Esophagus squamous epithelium (tissue), 5 donors: ENCODE results near the gene DACH2. TPM values are rescaled to one million over a fixed set of nuclear protein-coding genes. Genes with fewer than 3 reads are reported as not detected.

Experiments used
- DNase-seq: peaks from one replicate; lab custom pipeline; 2025; lab: John Stamatoyannopoulos, UW
- H3K27ac ChIP-seq, 4 donors: fragments of 200-600 bp; sonication (generic); one replicate each; pipeline ENCODE4 v1.5.1; 2016 to 2019; ENCODE audit warnings: mild to moderate bottlenecking in 1 of 4
- H3K27me3 ChIP-seq, 4 donors: fragments of 200-600 bp; sonication (generic); 1 replicate in 3 of 4; 2 replicates in 1 of 4; pipeline versions ENCODE4 v1.5.1 to v1.6.0; 2017 to 2021; ENCODE audit warnings: antibody characterized with exemption in 1 of 4
- H3K36me3 ChIP-seq, 3 donors: fragments of 200-600 bp; sonication (generic); one replicate each; pipeline ENCODE4 v1.5.1; 2016 to 2019
- H3K4me1 ChIP-seq, 3 donors: fragments of 200-600 bp; sonication (generic); one replicate each; pipeline ENCODE4 v1.5.1; 2017 to 2019
- H3K4me3 ChIP-seq, 4 donors: fragments of 200-600 bp; sonication (generic); 1 replicate in 3 of 4; 2 replicates in 1 of 4; pipeline ENCODE4 v1.5.1; 2016 to 2019; ENCODE audit warnings: mild to moderate bottlenecking in 2 of 4, moderate library complexity in 1 of 4
- H3K9me3 ChIP-seq, 3 donors: fragments of 200-600 bp; sonication (generic); one replicate each; pipeline ENCODE4 v1.5.1; 2016 to 2019
- POLR2A ChIP-seq, 4 donors: fragments of 450-650 bp; IDR thresholded peaks; one replicate each; pipeline ENCODE4 v1.6.1; 2017; ENCODE audit warnings: antibody characterized with exemption in 4 of 4, mild to moderate bottlenecking in 4 of 4, moderate library complexity in 3 of 4
- WGBS, 2 donors: methylation state at CpG; one replicate each; pipeline ENCODE4 v1.1.5; 2018; 5-methylcytosine and 5-hydroxymethylcytosine counted together
- intact Hi-C: fragments of 100-400 bp; cut with DNase I; formaldehyde crosslinking; loops from one replicate; pipeline ENCODE4 v1.15.0; 2022
- total RNA-seq, 4 donors: library from RNA; depleted of rRNA; stranded (reverse); fragments of >200 nt; gene quantifications; one replicate each; pipeline ENCODE4 v1.1.0, GENCODE V29; 2016
- TF ChIP-seq, protein P1 (sequence below), 6 experiments: fragments of 450-650 bp in 4 of 6; fragments of 200-600 bp in 2 of 6; sonication (generic) in 2 of 6; IDR thresholded peaks; one replicate each; pipeline ENCODE4 v1.5.1; 2016 to 2019; ENCODE audit warnings: antibody characterized with exemption in 6 of 6, mild to moderate bottlenecking in 4 of 6, moderate library complexity in 4 of 6
- donor health status: DM: yes; HTN: yes; CAD: no.

The DACH2 gene
- total RNA-seq, 4 donors from 2014 or later, result 1.3 TPM; not detected in 3

DNA sequence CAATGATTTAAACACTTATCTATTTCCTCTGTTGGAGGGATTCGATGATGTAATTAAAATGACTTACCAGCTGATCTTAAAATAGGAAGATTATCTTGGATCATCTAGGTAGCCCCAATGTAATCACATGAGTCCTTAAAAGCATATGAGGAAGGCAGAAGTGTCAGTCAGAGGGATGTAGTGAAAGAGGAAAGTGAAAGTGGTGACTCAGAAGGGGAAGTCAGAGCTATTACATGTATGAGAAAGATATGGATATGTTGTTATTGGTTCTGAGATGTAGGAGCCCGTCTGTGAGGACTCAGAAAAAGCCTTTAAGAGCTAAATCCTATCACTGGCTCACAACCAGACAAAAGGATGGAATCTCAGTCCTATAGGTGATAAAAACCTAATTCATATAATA, 456.4 kb downstream of the DACH2 start:
- intact Hi-C loops, result no loop called here
- Histone ChIP-seq H3K36me3 (no peaks in the 10 kb centered on the region), H3K4me1 (no peaks in the 10 kb centered on the region), H3K9me3 (no peaks in the 10 kb centered on the region), H3K27me3 (no peaks in the 10 kb centered on the region), H3K4me3 (no peak overlapping the region), H3K27ac (no peak overlapping the region)
- DNase-seq, result no peak
- WGBS, 2 donors, result 26 to 32% methylated on average over 2 of the region's 2 CpGs
- TF ChIP-seq, protein P1, sequence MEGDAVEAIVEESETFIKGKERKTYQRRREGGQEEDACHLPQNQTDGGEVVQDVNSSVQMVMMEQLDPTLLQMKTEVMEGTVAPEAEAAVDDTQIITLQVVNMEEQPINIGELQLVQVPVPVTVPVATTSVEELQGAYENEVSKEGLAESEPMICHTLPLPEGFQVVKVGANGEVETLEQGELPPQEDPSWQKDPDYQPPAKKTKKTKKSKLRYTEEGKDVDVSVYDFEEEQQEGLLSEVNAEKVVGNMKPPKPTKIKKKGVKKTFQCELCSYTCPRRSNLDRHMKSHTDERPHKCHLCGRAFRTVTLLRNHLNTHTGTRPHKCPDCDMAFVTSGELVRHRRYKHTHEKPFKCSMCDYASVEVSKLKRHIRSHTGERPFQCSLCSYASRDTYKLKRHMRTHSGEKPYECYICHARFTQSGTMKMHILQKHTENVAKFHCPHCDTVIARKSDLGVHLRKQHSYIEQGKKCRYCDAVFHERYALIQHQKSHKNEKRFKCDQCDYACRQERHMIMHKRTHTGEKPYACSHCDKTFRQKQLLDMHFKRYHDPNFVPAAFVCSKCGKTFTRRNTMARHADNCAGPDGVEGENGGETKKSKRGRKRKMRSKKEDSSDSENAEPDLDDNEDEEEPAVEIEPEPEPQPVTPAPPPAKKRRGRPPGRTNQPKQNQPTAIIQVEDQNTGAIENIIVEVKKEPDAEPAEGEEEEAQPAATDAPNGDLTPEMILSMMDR (IDR thresholded peaks at IDR 0.05), result no peak
- TF ChIP-seq POLR2A (IDR thresholded peaks at IDR 0.05), result no peak

DNA sequence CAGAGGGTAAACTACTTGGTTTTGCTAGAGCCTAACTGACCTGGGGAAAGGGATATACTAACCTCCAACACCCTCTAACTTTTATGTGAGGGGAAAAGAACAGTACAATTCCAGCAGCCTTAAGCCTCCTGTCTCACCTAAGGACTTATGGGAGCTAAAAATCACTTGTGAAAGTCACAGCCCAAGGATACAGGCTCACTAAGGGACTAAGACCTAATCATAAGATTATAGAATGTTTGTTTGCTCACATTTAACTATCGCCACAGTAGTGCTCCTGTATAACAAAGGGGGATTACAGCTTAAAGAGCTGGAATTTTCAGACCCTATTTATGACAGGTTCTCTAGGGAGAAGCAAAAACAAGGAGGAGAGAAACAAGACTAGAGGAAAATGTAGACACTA, 548.7 kb downstream of the DACH2 start:
- no peak for TF ChIP-seq POLR2A (IDR thresholded peaks at IDR 0.05)
- TF ChIP-seq, protein P1 (IDR thresholded peaks at IDR 0.05), result no peak
- 20 to 50% methylated on average over 1 of the region's 1 CpG for WGBS, 2 donors
- Histone ChIP-seq H3K9me3 (no peaks in the 10 kb centered on the region), H3K36me3 (no peaks in the 10 kb centered on the region), H3K4me1 (no peaks in the 10 kb centered on the region), H3K4me3 (no peak overlapping the region), H3K27me3 (no peaks in the 10 kb centered on the region), H3K27ac (no peak overlapping the region)
- no peak for DNase-seq
- intact Hi-C loops, result no loop called here

DNA sequence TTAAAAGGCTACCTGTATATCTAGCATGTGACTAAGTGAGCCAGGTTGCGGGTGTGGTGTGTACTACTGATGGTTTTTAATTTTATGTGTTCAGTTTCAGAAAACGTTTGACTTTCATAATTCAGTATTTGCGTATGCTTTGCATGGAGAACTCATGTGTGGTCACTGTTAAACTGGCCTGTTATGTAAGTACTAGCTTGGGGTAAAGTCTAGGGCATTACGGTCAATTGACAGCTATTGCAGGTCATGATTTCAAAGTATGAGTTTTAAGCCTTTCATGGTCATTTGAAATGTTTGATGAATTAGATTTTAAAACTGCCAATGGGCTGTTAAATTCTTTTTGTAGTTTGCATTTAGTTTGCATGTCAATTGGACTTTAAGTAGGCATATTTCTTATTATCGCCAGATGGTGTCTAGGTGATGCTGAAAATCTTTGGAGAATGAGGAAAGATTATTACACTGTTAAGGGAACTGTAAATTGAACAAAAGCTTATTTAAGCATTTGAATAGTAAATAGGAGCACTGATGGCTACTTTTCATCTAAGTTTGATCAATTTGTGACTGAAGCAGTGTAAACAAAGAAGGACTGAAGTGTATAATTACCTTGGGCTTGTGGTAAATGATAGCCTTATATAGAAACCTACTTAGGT, 563.4 kb downstream of the DACH2 start:
- Histone ChIP-seq H3K4me1 (no peaks in the 10 kb centered on the region), H3K4me3 (no peak overlapping the region), H3K36me3 (no peaks in the 10 kb centered on the region), H3K9me3 (no peaks in the 10 kb centered on the region), H3K27me3 (no peaks in the 10 kb centered on the region), H3K27ac (no peak overlapping the region)
- 71 to 73% methylated on average over 5 of the region's 5 CpGs for WGBS, 2 donors
- intact Hi-C loops, result no loop called here
- no peak for TF ChIP-seq POLR2A (IDR thresholded peaks at IDR 0.05)
- TF ChIP-seq, protein P1 (IDR thresholded peaks at IDR 0.05), result no peak
- no peak for DNase-seq

DNA sequence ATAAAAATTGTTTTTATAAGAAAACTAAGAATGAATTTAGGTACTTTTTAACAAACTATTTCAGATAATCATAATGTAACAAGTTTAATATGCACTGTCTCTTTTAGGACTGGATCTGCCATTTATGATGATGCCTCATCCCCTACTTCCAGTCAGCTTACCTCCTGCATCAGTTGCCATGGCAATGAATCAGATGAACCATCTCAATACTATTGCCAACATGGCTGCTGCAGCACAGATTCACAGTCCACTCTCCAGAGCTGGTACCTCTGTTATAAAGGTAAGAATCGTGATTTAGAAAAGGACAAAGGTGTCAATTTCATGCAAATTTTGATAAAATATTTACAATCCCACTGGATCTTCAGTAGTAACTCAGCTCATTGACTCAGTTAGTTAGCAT, 566.2 kb downstream of the DACH2 start:
- no peaks in the 10 kb centered on the region for H3K27me3 ChIP-seq
- intact Hi-C loops, result no loop called here
- H3K9me3 ChIP-seq, result no peaks in the 10 kb centered on the region
- no peaks in the 10 kb centered on the region for H3K36me3 ChIP-seq
- no peak overlapping the region for H3K27ac ChIP-seq
- DNase-seq, result no peak
- TF ChIP-seq, protein P1 (IDR thresholded peaks at IDR 0.05), result no peak
- TF ChIP-seq POLR2A (IDR thresholded peaks at IDR 0.05), result no peak
- 38% methylated on average over 1 of the region's 1 CpG for WGBS, 2 donors
- no peaks in the 10 kb centered on the region for H3K4me1 ChIP-seq
- H3K4me3 ChIP-seq, result no peak overlapping the region

DNA sequence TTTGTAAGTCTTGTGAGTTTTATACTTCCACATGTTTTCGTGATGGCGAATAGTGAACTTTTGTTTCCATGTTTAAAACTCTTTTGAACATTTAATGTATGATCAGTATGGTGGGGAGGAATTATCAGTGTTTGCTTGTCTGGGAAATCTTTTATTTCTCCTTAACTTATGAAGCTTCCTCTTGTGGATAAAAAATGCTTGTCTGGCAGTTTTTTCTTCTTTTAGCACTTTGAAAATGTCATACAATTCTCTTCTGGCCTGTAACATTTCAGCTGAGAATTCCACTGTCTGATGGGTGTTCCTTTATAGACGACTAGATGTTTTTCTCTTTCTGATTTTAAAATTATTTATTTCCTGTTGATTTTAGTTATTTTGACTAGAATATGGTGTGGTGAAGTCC, 576.0 kb downstream of the DACH2 start:
- H3K4me3 ChIP-seq, result no peak overlapping the region
- H3K27me3 ChIP-seq, result no peaks in the 10 kb centered on the region
- DNase-seq, result no peak
- intact Hi-C loops, result no loop called here
- no peaks in the 10 kb centered on the region for H3K36me3 ChIP-seq
- no peaks in the 10 kb centered on the region for H3K4me1 ChIP-seq
- H3K9me3 ChIP-seq, result peaks cover 0 to 6% (median 0%) of the 10 kb centered on the region in 3 donors
- no peak overlapping the region for H3K27ac ChIP-seq
- 61 to 72% methylated on average over 3 of the region's 3 CpGs for WGBS, 2 donors
- TF ChIP-seq, protein P1 (IDR thresholded peaks at IDR 0.05), result no peak
- TF ChIP-seq POLR2A (IDR thresholded peaks at IDR 0.05), result no peak
